Right cardiac atrium (tissue), 5 donors: ENCODE results near the gene MANSC4. TPM values are rescaled to one million over a fixed set of nuclear protein-coding genes. Genes with fewer than 3 reads are reported as not detected.

ENCODE experiments used
- ATAC-seq, 2 donors: fragments of 200-7000 bp; cut with Tn5 transposase; one replicate each; pipeline versions ENCODE4 v1.8.0 to v1.9.1; 2020; ENCODE audit warnings: moderate library complexity in 2 of 2, mild to moderate bottlenecking in 1 of 2
- DNase-seq, 3 donors: peaks; one replicate each; pipeline ENCODE4 v3.0.0-alpha.2; 2020
- H3K27ac ChIP-seq: one replicate; pipeline ENCODE4 v1.5.1; 2013; ENCODE audit warnings: mild to moderate bottlenecking, low read length, control low read depth, moderate library complexity
- H3K27me3 ChIP-seq: one replicate; pipeline ENCODE4 v1.6.1; 2013; ENCODE audit not compliant: control insufficient read depth, insufficient read depth
- H3K4me1 ChIP-seq: one replicate; pipeline ENCODE4 v1.6.1; 2013; ENCODE audit warnings: low read length; ENCODE audit not compliant: control insufficient read depth, insufficient read depth
- H3K4me3 ChIP-seq: one replicate; pipeline ENCODE4 v1.5.1; 2013; ENCODE audit warnings: low read length, control low read depth
- H3K9me3 ChIP-seq: one replicate; pipeline ENCODE4 v1.6.1; 2013; ENCODE audit warnings: low read length; ENCODE audit not compliant: control insufficient read depth
- WGBS: extraction: QIAGEN DNeasy Blood & Tissue Kit; methylation state at CpG from one replicate; pipeline ENCODE4 v1.1.7; 2013; 5-methylcytosine and 5-hydroxymethylcytosine counted together
- intact Hi-C, 4 donors: fragments of 100-400 bp; cut with DNase I; formaldehyde crosslinking; loops; one replicate each; pipeline versions ENCODE4 v1.11.0 to v1.14.0; 2022 to 2023
- polyA plus RNA-seq: library from polyadenylated mRNA; stranded (reverse); fragments of 200-250 nt; gene quantifications from one replicate; pipeline ENCODE4 v1.2.3, GENCODE V29; 2013
- total RNA-seq, 4 donors: library from RNA; stranded (reverse); fragmentation: NEBNext Ultra II Directional; extraction: Animal tissue kit (Norgen Biotek cat#: 25700); gene quantifications; one replicate each; pipeline ENCODE4 v1.2.1, GENCODE V29; 2021
- donor health status: healthy with polysubstance abuse.
- donor health status: DM: no; HTN: yes; CAD: no.
- donor health status: DM: no; HTN: no; CAD: no.
- donor health status: DM: no; HTN: yes; CAD: no; lungs with severe emphysema.
- donor health status: DM: yes; HTN: yes; CAD: no.

MANSC4 gene
- total and polyA plus RNA-seq, 5 donors: not detected

- Histone ChIP-seq H3K4me3 (no peak overlapping the region), H3K27ac (no peak overlapping the region), H3K27me3 (no peaks in the 10 kb centered on the region), H3K9me3 (no peaks in the 10 kb centered on the region), H3K4me1 (no peaks in the 10 kb centered on the region)
- ATAC-seq (no peak), DNase-seq (no peak)
- WGBS: 48% methylated on average over 3 of the region's 3 CpGs
- intact Hi-C loops: loop anchor here in 2 of 4 donors (10.0 kb wide), 2 partner anchors 80 to 130 kb away; no protein-coding TSS in a partner anchor
Measured at GRCh38 chr12:27814851-27815591, 35.0 kb upstream of the MANSC4 start.

- Histone ChIP-seq H3K4me1 (no peaks in the 10 kb centered on the region), H3K27me3 (no peaks in the 10 kb centered on the region), H3K9me3 (no peaks in the 10 kb centered on the region), H3K27ac (no peak overlapping the region), H3K4me3 (no peak overlapping the region)
- 73% methylated on average over 2 of the region's 2 CpGs for WGBS
- no peak for ATAC-seq
- intact Hi-C loops: loop anchor here in 2 of 4 donors (10.0 kb wide), 2 partner anchors 80 to 130 kb away; no protein-coding TSS in a partner anchor
- no peak for DNase-seq
Measured at GRCh38 chr12:27814411-27814810, 34.4 kb upstream of the MANSC4 start.

- H3K9me3 ChIP-seq: no peaks in the 10 kb centered on the region
- intact Hi-C loops: loop anchor here in 2 of 4 donors (10.0 kb wide), 2 partner anchors 78 to 132 kb away; no protein-coding TSS in a partner anchor
- H3K4me3 ChIP-seq: no peak overlapping the region
- DNase-seq (no peak), ATAC-seq (no peak)
- no peak overlapping the region for H3K27ac ChIP-seq
- no peaks in the 10 kb centered on the region for H3K4me1 ChIP-seq
- 72% methylated on average over 6 of the region's 6 CpGs for WGBS
- no peaks in the 10 kb centered on the region for H3K27me3 ChIP-seq
Measured at GRCh38 chr12:27812502-27812901, 32.5 kb upstream of the MANSC4 start.

GRCh38 chr12:27810756-27811155 is 30.7 kb upstream of the MANSC4 start:
- WGBS: 63% methylated on average over 4 of the region's 4 CpGs
- Histone ChIP-seq H3K4me3 (no peak overlapping the region), H3K9me3 (no peaks in the 10 kb centered on the region), H3K27me3 (no peaks in the 10 kb centered on the region), H3K27ac (no peak overlapping the region), H3K4me1 (no peaks in the 10 kb centered on the region)
- ATAC-seq (no peak), DNase-seq (no peak)
- intact Hi-C loops: loop anchor here in 2 of 4 donors (10.0 kb wide), 2 partner anchors 76 to 134 kb away; no protein-coding TSS in a partner anchor

GRCh38 chr12:27808841-27809240 is 28.8 kb upstream of the MANSC4 start:
- Histone ChIP-seq H3K4me1 (no peaks in the 10 kb centered on the region), H3K9me3 (no peaks in the 10 kb centered on the region), H3K27ac (no peak overlapping the region), H3K27me3 (no peaks in the 10 kb centered on the region), H3K4me3 (no peak overlapping the region)
- intact Hi-C loops: no loop called here
- WGBS: 51% methylated on average over 6 of the region's 6 CpGs
- DNase-seq (no peak), ATAC-seq (no peak)

GRCh38 chr12:27807063-27807703 is 27.1 kb upstream of the MANSC4 start:
- Histone ChIP-seq H3K27ac (no peak overlapping the region), H3K9me3 (no peaks in the 10 kb centered on the region), H3K4me1 (no peaks in the 10 kb centered on the region), H3K4me3 (no peak overlapping the region), H3K27me3 (no peaks in the 10 kb centered on the region)
- ATAC-seq (no peak), DNase-seq (no peak)
- WGBS: 62% methylated on average over 8 of the region's 8 CpGs
- intact Hi-C loops: no loop called here

- 90% methylated on average over 4 of the region's 4 CpGs for WGBS
- no peak overlapping the region for H3K27ac ChIP-seq
- ATAC-seq (no peak), DNase-seq (no peak)
- intact Hi-C loops: no loop called here
- H3K9me3 ChIP-seq: no peaks in the 10 kb centered on the region
- no peaks in the 10 kb centered on the region for H3K27me3 ChIP-seq
- no peak overlapping the region for H3K4me3 ChIP-seq
- H3K4me1 ChIP-seq: no peaks in the 10 kb centered on the region
Measured at GRCh38 chr12:27806259-27806658, 26.2 kb upstream of the MANSC4 start.

GRCh38 chr12:27805238-27805637 is 25.2 kb upstream of the MANSC4 start:
- no peak for ATAC-seq
- no peaks in the 10 kb centered on the region for H3K9me3 ChIP-seq
- WGBS: 3% methylated on average over 1 of the region's 1 CpG
- H3K27me3 ChIP-seq: no peaks in the 10 kb centered on the region
- intact Hi-C loops: no loop called here
- no peak for DNase-seq
- H3K4me1 ChIP-seq: no peaks in the 10 kb centered on the region
- H3K4me3 ChIP-seq: no peak overlapping the region
- H3K27ac ChIP-seq: no peak overlapping the region

GRCh38 chr12:27802936-27803335 is 22.9 kb upstream of the MANSC4 start:
- Histone ChIP-seq H3K4me3 (no peak overlapping the region), H3K27me3 (no peaks in the 10 kb centered on the region), H3K27ac (no peak overlapping the region), H3K4me1 (no peaks in the 10 kb centered on the region), H3K9me3 (no peaks in the 10 kb centered on the region)
- ATAC-seq (no peak), DNase-seq (no peak)
- intact Hi-C loops: no loop called here
- 82% methylated on average over 2 of the region's 2 CpGs for WGBS

GRCh38 chr12:27802511-27802910 is 22.5 kb upstream of the MANSC4 start:
- Histone ChIP-seq H3K27ac (no peak overlapping the region), H3K4me3 (no peak overlapping the region), H3K27me3 (no peaks in the 10 kb centered on the region), H3K4me1 (no peaks in the 10 kb centered on the region), H3K9me3 (no peaks in the 10 kb centered on the region)
- 75% methylated on average over 4 of the region's 4 CpGs for WGBS
- intact Hi-C loops: no loop called here
- ATAC-seq (no peak), DNase-seq (no peak)

GRCh38 chr12:27801630-27802029 is 21.6 kb upstream of the MANSC4 start:
- Histone ChIP-seq H3K27me3 (no peaks in the 10 kb centered on the region), H3K4me1 (no peaks in the 10 kb centered on the region), H3K9me3 (no peaks in the 10 kb centered on the region), H3K27ac (no peak overlapping the region), H3K4me3 (no peak overlapping the region)
- intact Hi-C loops: no loop called here
- DNase-seq (no peak), ATAC-seq (no peak)
- 86% methylated on average over 5 of the region's 5 CpGs for WGBS
